Right cardiac atrium (tissue), 5 donors: ENCODE measurements around the gene L1CAM. TPM values are rescaled to one million over a fixed set of nuclear protein-coding genes. Genes with fewer than 3 reads are reported as not detected.
A peak's percentile ranks its signal among the peaks of the same experiment; 100 is the strongest.

Source experiments
- ATAC-seq, 2 donors: fragments of 200-7000 bp; cut with Tn5 transposase; one replicate each; pipeline versions ENCODE4 v1.8.0 to v1.9.1; 2020; ENCODE audit warnings: moderate library complexity in 2 of 2, mild to moderate bottlenecking in 1 of 2
- DNase-seq, 3 donors: peaks; one replicate each; pipeline ENCODE4 v3.0.0-alpha.2; 2020
- H3K27ac ChIP-seq: one replicate; pipeline ENCODE4 v1.5.1; 2013; ENCODE audit warnings: mild to moderate bottlenecking, low read length, control low read depth, moderate library complexity
- H3K27me3 ChIP-seq: one replicate; pipeline ENCODE4 v1.6.1; 2013; ENCODE audit not compliant: control insufficient read depth, insufficient read depth
- H3K4me1 ChIP-seq: one replicate; pipeline ENCODE4 v1.6.1; 2013; ENCODE audit warnings: low read length; ENCODE audit not compliant: control insufficient read depth, insufficient read depth
- H3K4me3 ChIP-seq: one replicate; pipeline ENCODE4 v1.5.1; 2013; ENCODE audit warnings: low read length, control low read depth
- H3K9me3 ChIP-seq: one replicate; pipeline ENCODE4 v1.6.1; 2013; ENCODE audit warnings: low read length; ENCODE audit not compliant: control insufficient read depth
- WGBS: extraction: QIAGEN DNeasy Blood & Tissue Kit; methylation state at CpG from one replicate; pipeline ENCODE4 v1.1.7; 2013; 5-methylcytosine and 5-hydroxymethylcytosine counted together
- intact Hi-C, 4 donors: fragments of 100-400 bp; cut with DNase I; formaldehyde crosslinking; loops; one replicate each; pipeline versions ENCODE4 v1.11.0 to v1.14.0; 2022 to 2023
- polyA plus RNA-seq: library from polyadenylated mRNA; stranded (reverse); fragments of 200-250 nt; gene quantifications from one replicate; pipeline ENCODE4 v1.2.3, GENCODE V29; 2013
- total RNA-seq, 4 donors: library from RNA; stranded (reverse); fragmentation: NEBNext Ultra II Directional; extraction: Animal tissue kit (Norgen Biotek cat#: 25700); gene quantifications; one replicate each; pipeline ENCODE4 v1.2.1, GENCODE V29; 2021
- donor health status: healthy with polysubstance abuse.
- donor health status: DM: no; HTN: yes; CAD: no.
- donor health status: DM: no; HTN: no; CAD: no.
- donor health status: DM: no; HTN: yes; CAD: no; lungs with severe emphysema.
- donor health status: DM: yes; HTN: yes; CAD: no.

The L1CAM gene
- total and polyA plus RNA-seq, 5 donors, result 7.3 to 14.1 (median 9.2) TPM

GRCh38 chrX:153910446-153910845 lies 24.5 kb upstream of the L1CAM start:
- intact Hi-C loops, result no loop called here
- Histone ChIP-seq H3K4me3 (no peak overlapping the region), H3K27ac (no peak overlapping the region), H3K4me1 (no peaks in the 10 kb centered on the region), H3K27me3 (no peaks in the 10 kb centered on the region), H3K9me3 (no peaks in the 10 kb centered on the region)
- 96% methylated on average over 22 of the region's 22 CpGs for WGBS
- ATAC-seq (no peak), DNase-seq (no peak)

GRCh38 chrX:153909980-153910360 lies 24.0 kb upstream of the L1CAM start:
- 95% methylated on average over 25 of the region's 25 CpGs for WGBS
- intact Hi-C loops, result loop anchor here in 1 of 4 donors (10.0 kb wide), 1 partner anchor 105 kb away; no protein-coding TSS in a partner anchor
- no peak for DNase-seq
- ATAC-seq, result no peak
- Histone ChIP-seq H3K27me3 (no peaks in the 10 kb centered on the region), H3K27ac (no peak overlapping the region), H3K9me3 (no peaks in the 10 kb centered on the region), H3K4me1 (no peaks in the 10 kb centered on the region), H3K4me3 (no peak overlapping the region)

- 61% methylated on average over 36 of the region's 37 CpGs for WGBS
- peak in 1 of 3 donors; percentile 61 for DNase-seq
Measured at GRCh38 chrX:153909024-153909979, 23.3 kb upstream of the L1CAM start.

DNA sequence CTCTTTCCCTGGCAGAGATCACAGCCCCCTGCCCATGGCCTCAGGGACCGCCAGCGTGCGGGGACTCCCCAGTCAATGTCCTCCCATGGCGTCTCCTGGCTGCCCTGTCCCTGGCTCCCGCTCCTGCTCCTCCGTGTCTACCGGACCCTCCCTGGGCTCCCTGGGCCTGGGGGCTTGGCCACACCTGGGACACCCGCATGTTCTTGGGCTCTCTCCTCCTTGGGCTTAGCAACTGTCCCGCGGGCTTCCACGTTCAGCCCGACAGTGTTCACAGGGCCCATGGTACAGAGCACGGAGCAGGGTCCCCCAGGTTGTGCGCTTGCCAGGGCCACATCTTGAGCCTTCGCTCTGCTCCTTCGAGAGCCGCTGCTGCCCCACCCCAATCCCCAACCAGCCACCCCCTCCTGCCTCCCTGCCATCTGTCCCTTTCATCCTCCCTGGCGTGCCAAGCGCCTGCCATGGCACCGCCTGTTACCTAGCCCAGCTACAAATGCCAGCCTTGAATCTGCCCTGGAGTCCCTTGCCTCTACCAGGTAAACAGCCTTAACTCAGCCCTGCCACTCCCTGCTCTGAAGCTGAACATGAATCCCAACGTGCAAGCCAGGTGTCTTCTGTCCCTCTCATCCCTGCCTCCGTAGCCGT lies 22.4 kb upstream of the L1CAM start:
- intact Hi-C loops, result loop anchor here in 1 of 4 donors (10.0 kb wide), 1 partner anchor 104 kb away; no protein-coding TSS in a partner anchor
- ATAC-seq, result no peak
- Histone ChIP-seq H3K27ac (no peak overlapping the region), H3K4me1 (no peaks in the 10 kb centered on the region), H3K27me3 (no peaks in the 10 kb centered on the region), H3K9me3 (no peaks in the 10 kb centered on the region), H3K4me3 (no peak overlapping the region)
- DNase-seq, result no peak
- 93% methylated on average over 23 of the region's 23 CpGs for WGBS

More at GRCh38 chrX:153909024-153909979, 23.3 kb upstream of the L1CAM start:
- no peaks in the 10 kb centered on the region for H3K9me3 ChIP-seq
- H3K4me1 ChIP-seq, result no peaks in the 10 kb centered on the region
- H3K27ac ChIP-seq, result no peak overlapping the region
- intact Hi-C loops, result loop anchor here in 1 of 4 donors (10.0 kb wide), 1 partner anchor 105 kb away; no protein-coding TSS in a partner anchor
- no peaks in the 10 kb centered on the region for H3K27me3 ChIP-seq
- peak in 1 of 2 donors; percentile 40 for ATAC-seq
- H3K4me3 ChIP-seq, result no peak overlapping the region

DNA sequence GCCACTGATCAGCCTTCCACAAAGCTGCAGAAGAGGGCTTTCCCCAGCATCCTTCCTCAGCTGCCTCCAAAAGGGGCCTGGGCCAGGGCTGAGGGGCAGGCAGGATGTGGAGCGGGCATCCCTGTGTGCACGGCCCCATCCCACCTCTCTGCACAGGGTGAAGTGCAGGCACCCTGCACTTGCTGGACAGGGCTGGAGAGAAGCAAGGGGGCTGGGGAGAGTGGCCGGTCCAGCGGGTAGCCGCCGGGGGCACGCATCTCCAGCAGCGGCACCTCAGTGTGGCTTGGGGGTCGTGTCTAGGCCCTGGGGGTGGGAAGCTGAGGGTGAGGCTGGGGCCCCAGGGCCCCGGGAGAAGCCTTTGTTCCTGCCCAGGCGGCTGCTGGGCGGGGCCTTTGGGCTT lies 21.5 kb upstream of the L1CAM start:
- Histone ChIP-seq H3K9me3 (no peaks in the 10 kb centered on the region), H3K27ac (no peak overlapping the region), H3K4me3 (no peak overlapping the region), H3K27me3 (no peaks in the 10 kb centered on the region), H3K4me1 (no peaks in the 10 kb centered on the region)
- WGBS, result 80% methylated on average over 12 of the region's 12 CpGs
- DNase-seq, result peak in 1 of 3 donors; percentile 55
- no peak for ATAC-seq
- intact Hi-C loops, result loop anchor here in 1 of 4 donors (10.0 kb wide), 1 partner anchor 103 kb away; no protein-coding TSS in a partner anchor

GRCh38 chrX:153906126-153906917 lies 20.3 kb upstream of the L1CAM start:
- no peak overlapping the region for H3K4me3 ChIP-seq
- H3K9me3 ChIP-seq, result no peaks in the 10 kb centered on the region
- ATAC-seq, result no peak
- no peak overlapping the region for H3K27ac ChIP-seq
- no peaks in the 10 kb centered on the region for H3K4me1 ChIP-seq
- intact Hi-C loops, result loop anchor here in 1 of 4 donors (10.0 kb wide), 1 partner anchor 102 kb away; no protein-coding TSS in a partner anchor
- H3K27me3 ChIP-seq, result no peaks in the 10 kb centered on the region
- 84% methylated on average over 27 of the region's 27 CpGs for WGBS
- DNase-seq, result no peak

DNA sequence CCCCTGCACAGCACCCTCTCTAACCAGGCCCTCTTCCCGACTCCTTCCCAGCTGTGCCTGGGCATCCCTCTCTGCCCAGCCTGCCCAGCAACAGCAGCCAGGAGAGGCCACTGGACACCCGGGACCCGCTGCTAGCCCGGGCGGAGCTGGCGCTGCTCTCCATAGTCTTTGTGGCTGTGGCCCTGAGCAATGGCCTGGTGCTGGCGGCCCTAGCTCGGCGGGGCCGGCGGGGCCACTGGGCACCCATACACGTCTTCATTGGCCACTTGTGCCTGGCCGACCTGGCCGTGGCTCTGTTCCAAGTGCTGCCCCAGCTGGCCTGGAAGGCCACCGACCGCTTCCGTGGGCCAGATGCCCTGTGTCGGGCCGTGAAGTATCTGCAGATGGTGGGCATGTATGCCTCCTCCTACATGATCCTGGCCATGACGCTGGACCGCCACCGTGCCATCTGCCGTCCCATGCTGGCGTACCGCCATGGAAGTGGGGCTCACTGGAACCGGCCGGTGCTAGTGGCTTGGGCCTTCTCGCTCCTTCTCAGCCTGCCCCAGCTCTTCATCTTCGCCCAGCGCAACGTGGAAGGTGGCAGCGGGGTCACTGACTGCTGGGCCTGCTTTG lies 19.6 kb upstream of the L1CAM start:
- no peaks in the 10 kb centered on the region for H3K27me3 ChIP-seq
- ATAC-seq, result no peak
- H3K4me1 ChIP-seq, result no peaks in the 10 kb centered on the region
- no peak overlapping the region for H3K27ac ChIP-seq
- intact Hi-C loops, result loop anchor here in 1 of 4 donors (10.0 kb wide), 1 partner anchor 101 kb away; no protein-coding TSS in a partner anchor
- H3K4me3 ChIP-seq, result no peak overlapping the region
- H3K9me3 ChIP-seq, result no peaks in the 10 kb centered on the region
- WGBS, result 87% methylated on average over 32 of the region's 32 CpGs
- no peak for DNase-seq

- ATAC-seq (peak; percentile 61 to 65), DNase-seq (peak; percentile 46 to 81 (median 73))
- H3K9me3 ChIP-seq, result no peaks in the 10 kb centered on the region
- H3K27ac ChIP-seq, result peak within 1 kb of the TSS; percentile 53
- H3K4me3 ChIP-seq, result peak within 1 kb of the TSS; percentile 24
- 39% methylated on average over 26 of the region's 26 CpGs for WGBS
- H3K4me1 ChIP-seq, result no peaks in the 10 kb centered on the region
- intact Hi-C loops, result loop anchor here in 1 of 4 donors (10.0 kb wide), 1 partner anchor 99 kb away; no protein-coding TSS in a partner anchor
- no peaks in the 10 kb centered on the region for H3K27me3 ChIP-seq
Measured at GRCh38 chrX:153903991-153904957, 18.3 kb upstream of the L1CAM start, which contains the start of gene AVPR2. AVPR2 (plus strand) TSS chrX:153904673; CDS start chrX:153905146, 473 bp downstream.

DNA sequence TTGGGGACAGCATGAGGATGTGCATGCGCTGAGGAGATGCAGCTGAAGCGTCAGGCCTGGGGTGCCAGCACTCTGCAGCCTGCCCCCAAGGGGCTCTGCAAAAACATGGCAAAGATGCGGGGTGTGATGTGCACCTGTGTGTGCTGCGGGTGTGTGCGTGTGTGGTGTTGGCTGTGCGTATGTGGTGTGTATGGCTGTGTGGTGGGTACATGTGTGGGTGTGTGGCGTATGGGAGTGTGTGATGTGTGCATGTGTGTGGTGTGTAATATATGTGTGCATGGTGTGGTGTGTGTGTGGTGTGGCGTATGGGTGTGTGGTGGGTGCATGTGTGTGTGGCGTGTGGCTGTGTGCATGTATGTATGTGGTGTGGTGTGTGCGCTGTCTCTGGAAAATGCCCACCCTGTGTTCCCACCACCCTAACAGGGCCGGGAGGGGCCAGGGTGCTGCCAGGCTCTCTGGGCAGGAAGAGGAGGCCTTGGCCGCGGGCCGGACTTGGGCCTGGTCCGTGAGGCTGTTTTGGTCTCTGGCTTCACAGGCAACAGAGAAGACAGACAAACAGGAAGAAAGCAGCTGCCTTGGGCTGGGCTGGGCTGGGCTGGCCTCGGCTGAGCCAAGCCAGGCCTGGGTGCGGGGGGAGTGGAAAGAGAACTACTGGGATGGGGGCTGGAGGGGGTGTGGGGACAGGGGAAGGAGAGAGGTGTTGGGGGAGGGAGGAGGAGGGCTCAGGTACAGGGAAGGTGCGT lies 17.4 kb upstream of the L1CAM start:
- no peak overlapping the region for H3K4me3 ChIP-seq
- intact Hi-C loops, result loop anchor here in 1 of 4 donors (10.0 kb wide), 1 partner anchor 99 kb away; no protein-coding TSS in a partner anchor
- H3K9me3 ChIP-seq, result no peaks in the 10 kb centered on the region
- peak in 2 of 3 donors; percentile 76 for DNase-seq
- no peak overlapping the region for H3K27ac ChIP-seq
- H3K4me1 ChIP-seq, result no peaks in the 10 kb centered on the region
- peak; percentile 42 to 48 for ATAC-seq
- H3K27me3 ChIP-seq, result no peaks in the 10 kb centered on the region
- WGBS, result 53% methylated on average over 18 of the region's 18 CpGs
